Measurements from ENCODE around the gene LIN9. TPM values are rescaled to one million over a fixed set of nuclear protein-coding genes. Genes with fewer than 3 reads are reported as not detected.
"Not testable (repeated sequence)": the region's sequence is repeated elsewhere in the genome, so short reads cannot be mapped to it uniquely, and the experiment has no call there.

The LIN9 gene
- total RNA-seq, 2 experiments from 2014 or later = 10.4 to 11.5 TPM

GRCh38 chr1:226217273-226217672, 91.7 kb downstream of the LIN9 start:
- no peak overlapping the region for H3K4me3 Mint-ChIP-seq
- CTCF ChIA-PET = interaction anchor here (1.0 kb wide), 1 partner anchor 21 kb away, joined by 3 read pairs; no protein-coding TSS in a partner anchor
- POLR2A ChIA-PET = no interaction called here
- no peaks in the 10 kb centered on the region for H3K36me3 Mint-ChIP-seq (ENCODE audit: low read depth)
- H3K9me3 Mint-ChIP-seq = no peaks in the 10 kb centered on the region
- peaks cover 17% of the 10 kb centered on the region for H3K27me3 Mint-ChIP-seq
- DNase-seq = no peak
- no peak overlapping the region for H3K27ac Mint-ChIP-seq
- H3K4me1 Mint-ChIP-seq = no peaks in the 10 kb centered on the region

- Mint-ChIP-seq H3K4me1 (no peaks in the 10 kb centered on the region), H3K27me3 (peaks cover 10% of the 10 kb centered on the region), H3K9me3 (no peaks in the 10 kb centered on the region), H3K4me3 (no peak overlapping the region), H3K27ac (no peak overlapping the region), H3K36me3 (ENCODE audit: low read depth) (no peaks in the 10 kb centered on the region)
- ChIA-PET CTCF (no interaction called here), POLR2A (no interaction called here)
- no peak for DNase-seq
Observed at GRCh38 chr1:226216056-226216455, 92.9 kb downstream of the LIN9 start.

- Mint-ChIP-seq H3K36me3 (ENCODE audit: low read depth) (no peaks in the 10 kb centered on the region), H3K9me3 (no peaks in the 10 kb centered on the region), H3K27me3 (peaks cover 5% of the 10 kb centered on the region), H3K4me3 (no peak overlapping the region), H3K4me1 (no peaks in the 10 kb centered on the region), H3K27ac (no peak overlapping the region)
- CTCF ChIA-PET = no interaction called here
- no peak for DNase-seq
- POLR2A ChIA-PET = no interaction called here
Observed at GRCh38 chr1:226215239-226215638, 93.7 kb downstream of the LIN9 start.

- CTCF ChIA-PET = no interaction called here
- H3K4me1 Mint-ChIP-seq = no peaks in the 10 kb centered on the region
- no peaks in the 10 kb centered on the region for H3K9me3 Mint-ChIP-seq
- POLR2A ChIA-PET = no interaction called here
- no peak overlapping the region for H3K4me3 Mint-ChIP-seq
- no peak overlapping the region for H3K27ac Mint-ChIP-seq
- no peaks in the 10 kb centered on the region for H3K27me3 Mint-ChIP-seq
- DNase-seq = no peak
- H3K36me3 Mint-ChIP-seq (ENCODE audit: low read depth) = no peaks in the 10 kb centered on the region
Observed at GRCh38 chr1:226212545-226212944, 96.4 kb downstream of the LIN9 start.

DNA sequence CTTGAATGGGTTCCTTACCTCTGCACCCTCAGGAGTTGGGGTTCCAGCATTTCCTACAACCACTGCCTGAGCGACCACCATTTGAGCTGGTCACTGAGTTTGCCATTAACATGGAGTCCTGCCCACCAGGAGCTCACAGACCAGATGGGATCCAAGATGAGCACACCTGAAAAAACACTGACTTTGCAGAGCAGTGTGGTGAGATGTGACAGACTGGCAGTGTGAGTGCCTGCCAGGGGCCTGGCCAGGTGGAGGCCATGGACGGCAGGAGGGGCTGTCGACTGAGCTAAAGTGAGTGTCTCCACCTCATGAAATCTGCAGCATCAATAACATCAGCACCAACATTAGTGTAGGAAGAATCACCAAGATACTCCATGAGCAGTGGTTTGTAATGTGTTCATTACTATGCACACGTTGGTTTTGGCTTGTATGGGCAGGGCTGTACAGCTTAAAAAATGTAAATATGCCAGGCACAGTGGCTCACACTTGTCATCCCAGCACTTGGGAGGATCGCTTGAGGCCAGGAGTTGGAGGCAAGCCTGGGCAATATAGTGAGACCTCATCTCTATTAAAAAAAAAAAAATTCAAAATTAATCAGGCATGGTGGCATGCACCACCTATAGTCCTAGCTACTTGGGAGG, 97.7 kb downstream of the LIN9 start:
- Mint-ChIP-seq H3K9me3 (no peaks in the 10 kb centered on the region), H3K4me3 (no peak overlapping the region), H3K36me3 (ENCODE audit: low read depth) (no peaks in the 10 kb centered on the region), H3K4me1 (no peaks in the 10 kb centered on the region), H3K27ac (no peak overlapping the region), H3K27me3 (peaks cover 3% of the 10 kb centered on the region)
- ChIA-PET POLR2A (no interaction called here), CTCF (no interaction called here)
- no peak for DNase-seq

- Mint-ChIP-seq H3K9me3 (no peaks in the 10 kb centered on the region), H3K27me3 (peaks cover 3% of the 10 kb centered on the region), H3K36me3 (ENCODE audit: low read depth) (no peaks in the 10 kb centered on the region), H3K27ac (no peak overlapping the region), H3K4me1 (no peaks in the 10 kb centered on the region), H3K4me3 (no peak overlapping the region)
- DNase-seq = no peak
- ChIA-PET POLR2A (no interaction called here), CTCF (no interaction called here)
Observed at GRCh38 chr1:226210571-226211176, 98.3 kb downstream of the LIN9 start.

- ChIA-PET CTCF (interaction anchor here (1.7 kb wide), 1 partner anchor 12 kb away, joined by 5 read pairs; no protein-coding TSS in a partner anchor), POLR2A (no interaction called here)
- Mint-ChIP-seq H3K36me3 (ENCODE audit: low read depth) (no peaks in the 10 kb centered on the region), H3K27me3 (peaks cover 3% of the 10 kb centered on the region), H3K4me1 (no peaks in the 10 kb centered on the region), H3K27ac (no peak overlapping the region), H3K9me3 (no peaks in the 10 kb centered on the region), H3K4me3 (no peak overlapping the region)
- DNase-seq = no peak
Observed at GRCh38 chr1:226209307-226210059, 99.5 kb downstream of the LIN9 start.

GRCh38 chr1:226207048-226207447, 101.9 kb downstream of the LIN9 start:
- ChIA-PET POLR2A (no interaction called here), CTCF (no interaction called here)
- Mint-ChIP-seq H3K36me3 (ENCODE audit: low read depth) (no peaks in the 10 kb centered on the region), H3K27ac (no peak overlapping the region), H3K4me3 (no peak overlapping the region), H3K27me3 (peaks cover 3% of the 10 kb centered on the region), H3K9me3 (no peaks in the 10 kb centered on the region), H3K4me1 (no peaks in the 10 kb centered on the region)
- DNase-seq = no peak

GRCh38 chr1:226204198-226204597, 104.8 kb downstream of the LIN9 start:
- Mint-ChIP-seq H3K27ac (no peak overlapping the region), H3K27me3 (peaks cover 15% of the 10 kb centered on the region), H3K36me3 (ENCODE audit: low read depth) (no peaks in the 10 kb centered on the region), H3K4me1 (no peaks in the 10 kb centered on the region), H3K4me3 (no peak overlapping the region), H3K9me3 (no peaks in the 10 kb centered on the region)
- ChIA-PET POLR2A (no interaction called here), CTCF (interaction anchor here (0.6 to 1.1 kb wide), 3 partner anchors 79 to 168 kb away, joined by 3 to 7 read pairs (median 5); no protein-coding TSS in a partner anchor)
- no peak for DNase-seq

DNA sequence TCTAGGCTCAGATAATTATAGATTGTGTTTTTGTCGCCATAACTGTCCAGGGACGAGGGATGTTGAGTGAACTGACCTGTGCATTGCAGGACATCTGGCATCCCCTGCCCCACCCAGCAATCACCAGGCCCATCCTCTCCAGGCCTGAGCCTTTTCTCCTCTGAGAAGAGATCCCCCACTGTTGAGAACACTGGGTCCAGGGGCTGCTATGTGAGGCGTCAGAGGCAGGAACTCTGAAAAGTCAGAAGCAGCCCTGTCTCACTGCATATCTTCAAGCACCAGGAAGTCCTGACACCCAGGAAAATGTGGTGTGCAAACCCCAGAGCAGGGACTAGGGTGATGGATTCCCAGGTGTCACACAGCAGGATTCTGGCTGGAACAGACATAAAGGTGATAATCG, 105.3 kb downstream of the LIN9 start:
- H3K27ac Mint-ChIP-seq = no peak overlapping the region
- H3K4me3 Mint-ChIP-seq = no peak overlapping the region
- H3K27me3 Mint-ChIP-seq = peaks cover 15% of the 10 kb centered on the region
- DNase-seq = no peak
- H3K4me1 Mint-ChIP-seq = no peaks in the 10 kb centered on the region
- ChIA-PET CTCF (interaction anchor here (1.9 to 10.2 kb wide), 2 partner anchors 78 to 130 kb away, joined by 10 to 228 read pairs; no protein-coding TSS in a partner anchor), POLR2A (no interaction called here)
- H3K9me3 Mint-ChIP-seq = no peaks in the 10 kb centered on the region
- H3K36me3 Mint-ChIP-seq (ENCODE audit: low read depth) = no peaks in the 10 kb centered on the region

- no peaks in the 10 kb centered on the region for H3K4me1 Mint-ChIP-seq
- peaks cover 15% of the 10 kb centered on the region for H3K27me3 Mint-ChIP-seq
- no peaks in the 10 kb centered on the region for H3K9me3 Mint-ChIP-seq
- DNase-seq = no peak
- H3K36me3 Mint-ChIP-seq (ENCODE audit: low read depth) = no peaks in the 10 kb centered on the region
- ChIA-PET CTCF (interaction anchor here (0.6 to 10.2 kb wide), 5 partner anchors 78 to 848 kb away, joined by 3 to 228 read pairs (median 4); no protein-coding TSS in a partner anchor), POLR2A (no interaction called here)
- H3K4me3 Mint-ChIP-seq = no peak overlapping the region
- H3K27ac Mint-ChIP-seq = no peak overlapping the region
Observed at GRCh38 chr1:226203240-226203639, 105.7 kb downstream of the LIN9 start.

DNA sequence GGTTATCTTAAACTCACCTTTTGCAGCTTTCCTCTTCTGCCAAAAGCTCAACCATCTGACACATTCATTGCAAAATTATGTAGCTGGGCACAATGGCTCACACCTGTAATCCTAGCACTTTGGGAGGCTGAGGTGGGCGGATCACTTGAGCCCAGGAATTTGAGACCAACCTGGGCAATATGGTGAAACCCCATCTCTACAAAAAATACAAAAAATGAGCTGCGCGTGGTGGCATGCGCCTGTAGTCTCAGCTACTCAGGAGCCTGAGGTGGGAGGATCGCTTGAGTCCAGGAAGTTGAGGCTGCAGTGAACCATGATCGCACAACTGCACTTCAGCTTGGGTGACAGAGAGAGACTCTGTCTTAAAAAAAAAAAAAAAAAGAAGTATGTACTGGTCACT, 106.3 kb downstream of the LIN9 start:
- H3K27ac Mint-ChIP-seq; H3K4me3 Mint-ChIP-seq; H3K36me3 Mint-ChIP-seq (ENCODE audit: low read depth); DNase-seq; H3K9me3 Mint-ChIP-seq; H3K4me1 Mint-ChIP-seq: not testable (repeated sequence)
- CTCF ChIA-PET = interaction anchor here (0.6 to 10.2 kb wide), 7 partner anchors 18 to 849 kb away, joined by 3 to 228 read pairs (median 4); no protein-coding TSS in a partner anchor
- peaks cover 15% of the 10 kb centered on the region for H3K27me3 Mint-ChIP-seq
- POLR2A ChIA-PET = interaction anchor here (1.7 kb wide), 1 partner anchor 12 kb away, joined by 5 read pairs; no protein-coding TSS in a partner anchor

GRCh38 chr1:226202246-226202645, 106.7 kb downstream of the LIN9 start:
- Mint-ChIP-seq H3K27me3 (peaks cover 15% of the 10 kb centered on the region), H3K27ac (no peak overlapping the region), H3K36me3 (ENCODE audit: low read depth) (no peaks in the 10 kb centered on the region), H3K4me3 (no peak overlapping the region), H3K4me1 (no peaks in the 10 kb centered on the region), H3K9me3 (no peaks in the 10 kb centered on the region)
- DNase-seq = no peak
- ChIA-PET POLR2A (interaction anchor here (1.7 kb wide), 1 partner anchor 12 kb away, joined by 5 read pairs; no protein-coding TSS in a partner anchor), CTCF (interaction anchor here (0.6 to 10.2 kb wide), 7 partner anchors 18 to 615 kb away, joined by 3 to 228 read pairs (median 4); no protein-coding TSS in a partner anchor)
